HepG2 (cell line): ENCODE data around the gene TRIM37.

ENCODE experiments used
- CREB1 ChIP-seq, 2 experiments: fragments of 450-650 bp in 1 of 2; IDR thresholded peaks; 2 replicates each; pipeline ENCODE4 v1.6.1; 2016 to 2017; ENCODE audit warnings: control low read depth in 1 of 2, mild to moderate bottlenecking in 1 of 2, missing compliant biosample characterization in 1 of 2, missing genetic modification characterization in 1 of 2
- CTCF ChIP-seq: sonication (generic); formaldehyde crosslinking; IDR thresholded peaks from 2 replicates; pipeline ENCODE4 v1.5.0; 2020; ENCODE audit warnings: mild to moderate bottlenecking, missing genetic modification reagents, moderate library complexity
- ESRRA ChIP-seq: sonication (generic); formaldehyde crosslinking; IDR thresholded peaks from 2 replicates; pipeline ENCODE4 v1.5.1; 2020; ENCODE audit warnings: mild to moderate bottlenecking, low read depth, missing genetic modification reagents
- EZH2 ChIP-seq: conservative IDR thresholded peaks from 2 replicates; pipeline ENCODE4 v1.6.1; 2012; ENCODE audit warnings: mild to moderate bottlenecking, low read depth, low read length, moderate library complexity
- FOXK1 ChIP-seq: sonication (generic); formaldehyde crosslinking; IDR thresholded peaks from 2 replicates; pipeline ENCODE4 v1.4.0; 2020; ENCODE audit warnings: low read depth, missing genetic modification reagents, borderline replicate concordance
- HDAC2 ChIP-seq: sonication (generic); formaldehyde crosslinking; IDR thresholded peaks from 2 replicates; pipeline ENCODE4 v1.4.0; 2020; ENCODE audit warnings: missing genetic modification reagents
- MZF1 ChIP-seq: sonication (generic); formaldehyde crosslinking; IDR thresholded peaks from 2 replicates; pipeline ENCODE4 v1.8.1; 2023; ENCODE audit warnings: mild to moderate bottlenecking, missing genetic modification reagents, borderline replicate concordance
- POLR2A ChIP-seq, 2 experiments: IDR thresholded peaks; 2 replicates each; pipeline ENCODE4 v1.6.1; 2011; ENCODE audit warnings: low read depth in 2 of 2, low read length in 2 of 2, mild to moderate bottlenecking in 1 of 2, moderate library complexity in 1 of 2; ENCODE audit not compliant: insufficient read depth in 1 of 2
- POLR2AphosphoS5 ChIP-seq: IDR thresholded peaks from 2 replicates; pipeline ENCODE4 v1.6.1; 2012; ENCODE audit warnings: low read depth, low read length
- TAF1 ChIP-seq: sonication (generic); formaldehyde crosslinking; IDR thresholded peaks from 2 replicates; pipeline ENCODE4 v1.4.0; 2020; ENCODE audit warnings: missing genetic modification reagents
- TCF12 ChIP-seq, 2 experiments: fragments of 450-650 bp in 1 of 2; sonication (generic) in 1 of 2; formaldehyde crosslinking in 1 of 2; IDR thresholded peaks; 2 replicates each; pipeline versions ENCODE4 v1.6.1 to v1.8.0; 2017 to 2022; ENCODE audit warnings: antibody characterized with exemption in 1 of 2, mild to moderate bottlenecking in 1 of 2, missing genetic modification reagents in 1 of 2, moderate library complexity in 1 of 2
- YEATS2 ChIP-seq: sonication (generic); formaldehyde crosslinking; IDR thresholded peaks from 2 replicates; pipeline ENCODE4 v1.4.0; 2020; ENCODE audit warnings: missing genetic modification reagents, borderline replicate concordance
- ZBTB46 ChIP-seq: sonication (generic); formaldehyde crosslinking; IDR thresholded peaks from 2 replicates; pipeline ENCODE4 v1.4.0; 2020; ENCODE audit warnings: mild to moderate bottlenecking, missing genetic modification reagents, borderline replicate concordance

DNA sequence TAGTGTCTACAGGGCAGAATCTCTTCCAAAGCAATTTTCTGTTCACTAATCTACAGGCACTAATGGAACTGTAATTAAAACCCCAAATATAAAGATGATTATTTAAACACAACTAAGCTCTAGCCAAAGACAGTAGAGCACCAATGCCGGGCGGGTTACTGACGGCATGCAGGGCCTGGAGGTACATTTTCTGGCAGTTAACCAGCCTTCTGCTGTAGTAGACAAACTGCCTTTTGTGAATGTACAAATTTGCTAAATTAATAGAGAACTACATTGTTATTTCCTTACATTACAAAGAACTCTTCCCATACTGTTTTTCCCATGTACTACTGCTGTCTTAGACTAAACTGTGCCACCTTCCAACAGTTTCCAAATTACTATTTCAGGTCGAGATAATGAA, 107.8 kb downstream of the TRIM37 start:
- TF ChIP-seq TAF1 (CRISPR knock-in tag) (no peak), CREB1 (IDR thresholded peaks at IDR 0.05) (no peak), CREB1 (CRISPR knock-in tag; IDR thresholded peaks at IDR 0.05) (no peak), ZBTB46 (CRISPR knock-in tag) (no peak), CTCF (CRISPR knock-in tag) (no peak), TCF12 (IDR thresholded peaks at IDR 0.05) (no peak), TCF12 (CRISPR knock-in tag; IDR thresholded peaks at IDR 0.05) (no peak), POLR2AphosphoS5 (no peak), HDAC2 (CRISPR knock-in tag) (no peak), POLR2A (IDR thresholded peaks at IDR 0.05; ENCODE audit: insufficient read depth in 1 of 2, low read depth in 2 of 2, low read length in 2 of 2) (no peak), EZH2 (no peak), FOXK1 (CRISPR knock-in tag) (no peak), ESRRA (no peak), MZF1 (CRISPR knock-in tag) (no peak), YEATS2 (CRISPR knock-in tag) (no peak)
